Vagina (tissue), 2 donors: ENCODE measurements around the gene THAP12. TPM values are rescaled to one million over a fixed set of nuclear protein-coding genes. Genes with fewer than 3 reads are reported as not detected.

ENCODE experiments used
- DNase-seq, 2 donors: peaks; one replicate each; pipeline ENCODE4 v3.0.0-alpha.2; 2017; ENCODE audit errors: extremely low spot score in 2 of 2
- H3K27ac ChIP-seq: fragments of 200-600 bp; sonication (generic); one replicate; pipeline ENCODE4 v1.5.1; 2019
- H3K27me3 ChIP-seq: fragments of 200-600 bp; sonication (generic); one replicate; pipeline ENCODE4 v1.5.1; 2019
- H3K36me3 ChIP-seq, 2 donors: fragments of 200-600 bp; sonication (generic); one replicate each; pipeline ENCODE4 v1.5.1; 2017 to 2019
- H3K4me1 ChIP-seq: fragments of 200-600 bp; sonication (generic); one replicate; pipeline ENCODE4 v1.5.1; 2019
- H3K4me3 ChIP-seq, 2 donors: fragments of 200-600 bp; sonication (generic); 1 replicate in 1 of 2; 2 replicates in 1 of 2; pipeline ENCODE4 v1.5.1; 2016 to 2019
- H3K9me3 ChIP-seq: fragments of 200-600 bp; sonication (generic); one replicate; pipeline ENCODE4 v1.5.1; 2019
- CTCF ChIP-seq, 3 experiments: fragments of 450-650 bp in 2 of 3; fragments of 200-600 bp in 1 of 3; sonication (generic) in 1 of 3; IDR thresholded peaks; one replicate each; pipeline ENCODE4 v1.5.1; 2017 to 2019; ENCODE audit warnings: antibody characterized with exemption in 3 of 3, mild to moderate bottlenecking in 2 of 3, moderate library complexity in 2 of 3
- POLR2A ChIP-seq, 2 donors: fragments of 450-650 bp; IDR thresholded peaks; one replicate each; pipeline ENCODE4 v1.6.1; 2017; ENCODE audit warnings: antibody characterized with exemption in 2 of 2, mild to moderate bottlenecking in 2 of 2, moderate library complexity in 2 of 2
- POLR2AphosphoS5 ChIP-seq, 2 donors: sonication (generic); formaldehyde crosslinking; IDR thresholded peaks; one replicate each; pipeline ENCODE4 v1.9.0; 2017; ENCODE audit warnings: antibody characterized with exemption in 2 of 2, mild to moderate bottlenecking in 2 of 2, low read depth in 1 of 2; ENCODE audit not compliant: insufficient read depth in 1 of 2
- intact Hi-C: fragments of 100-400 bp; cut with DNase I; formaldehyde crosslinking; loops from one replicate; pipeline ENCODE4 v1.15.1; 2023
- total RNA-seq: library from RNA; depleted of rRNA; stranded (reverse); fragments of >200 nt; gene quantifications from one replicate; pipeline ENCODE4 v1.2.3, GENCODE V29; 2016

Gene THAP12
- total RNA-seq, 1 donor from 2014 or later = 25.8 TPM

- H3K27me3 ChIP-seq = no peaks in the 10 kb centered on the region
- H3K36me3 ChIP-seq = no peaks in the 10 kb centered on the region
- TF ChIP-seq CTCF (IDR thresholded peaks at IDR 0.05) (no peak), POLR2A (IDR thresholded peaks at IDR 0.05) (no peak), POLR2AphosphoS5 (IDR thresholded peaks at IDR 0.05; ENCODE audit: insufficient read depth in 1 of 2, low read depth in 1 of 2) (no peak)
- peak in 1 of 2 donors; percentile 56 for DNase-seq
- H3K27ac ChIP-seq = no peak overlapping the region
- no peak overlapping the region for H3K4me3 ChIP-seq
- no peaks in the 10 kb centered on the region for H3K4me1 ChIP-seq
- H3K9me3 ChIP-seq = no peaks in the 10 kb centered on the region
- intact Hi-C loops = no loop called here
Observed at GRCh38 chr11:76391811-76392475, 11.0 kb upstream of the THAP12 start.

GRCh38 chr11:76391021-76391420 lies 10.1 kb upstream of the THAP12 start:
- Histone ChIP-seq H3K27me3 (no peaks in the 10 kb centered on the region), H3K9me3 (no peaks in the 10 kb centered on the region), H3K27ac (no peak overlapping the region), H3K36me3 (no peaks in the 10 kb centered on the region), H3K4me1 (no peaks in the 10 kb centered on the region), H3K4me3 (no peak overlapping the region)
- DNase-seq = peak in 1 of 2 donors; percentile 10
- intact Hi-C loops = no loop called here
- TF ChIP-seq POLR2AphosphoS5 (IDR thresholded peaks at IDR 0.05; ENCODE audit: insufficient read depth in 1 of 2, low read depth in 1 of 2) = no peak
- TF ChIP-seq CTCF (IDR thresholded peaks at IDR 0.05) = no peak
- no peak for TF ChIP-seq POLR2A (IDR thresholded peaks at IDR 0.05)

- no peak for DNase-seq
- intact Hi-C loops = no loop called here
- no peak overlapping the region for H3K4me3 ChIP-seq
- TF ChIP-seq POLR2A (IDR thresholded peaks at IDR 0.05) (no peak), POLR2AphosphoS5 (IDR thresholded peaks at IDR 0.05; ENCODE audit: insufficient read depth in 1 of 2, low read depth in 1 of 2) (no peak), CTCF (IDR thresholded peaks at IDR 0.05) (no peak)
- no peaks in the 10 kb centered on the region for H3K4me1 ChIP-seq
- no peaks in the 10 kb centered on the region for H3K36me3 ChIP-seq
- H3K27me3 ChIP-seq = no peaks in the 10 kb centered on the region
- H3K27ac ChIP-seq = no peak overlapping the region
- no peaks in the 10 kb centered on the region for H3K9me3 ChIP-seq
Observed at GRCh38 chr11:76388408-76388807, 7.5 kb upstream of the THAP12 start.

GRCh38 chr11:76385903-76386302 lies 5.0 kb upstream of the THAP12 start:
- intact Hi-C loops = no loop called here
- Histone ChIP-seq H3K4me3 (no peak overlapping the region), H3K4me1 (peaks cover 17% of the 10 kb centered on the region), H3K27ac (no peak overlapping the region), H3K36me3 (no peaks in the 10 kb centered on the region), H3K27me3 (no peaks in the 10 kb centered on the region), H3K9me3 (no peaks in the 10 kb centered on the region)
- peak in 1 of 2 donors; percentile 20 for DNase-seq
- TF ChIP-seq CTCF (IDR thresholded peaks at IDR 0.05) = no peak
- no peak for TF ChIP-seq POLR2A (IDR thresholded peaks at IDR 0.05)
- no peak for TF ChIP-seq POLR2AphosphoS5 (IDR thresholded peaks at IDR 0.05; ENCODE audit: insufficient read depth in 1 of 2, low read depth in 1 of 2)

- H3K4me1 ChIP-seq = peaks cover 35% of the 10 kb centered on the region
- intact Hi-C loops = no loop called here
Observed at GRCh38 chr11:76382209-76382608, 1.3 kb upstream of the THAP12 start.

More at GRCh38 chr11:76382209-76382608, 1.3 kb upstream of the THAP12 start:
- H3K27ac ChIP-seq = no peak overlapping the region
- H3K4me3 ChIP-seq = peak overlapping the region in 1 of 2 donors; percentile 74
- H3K27me3 ChIP-seq = no peaks in the 10 kb centered on the region
- no peaks in the 10 kb centered on the region for H3K9me3 ChIP-seq
- H3K36me3 ChIP-seq = no peaks in the 10 kb centered on the region
- TF ChIP-seq POLR2AphosphoS5 (IDR thresholded peaks at IDR 0.05; ENCODE audit: insufficient read depth in 1 of 2, low read depth in 1 of 2) (no peak), CTCF (IDR thresholded peaks at IDR 0.05) (no peak), POLR2A (IDR thresholded peaks at IDR 0.05) (no peak)
- DNase-seq = no peak
